ENCODE data around the gene MAGED2. TPM values are rescaled to one million over a fixed set of nuclear protein-coding genes. Genes with fewer than 3 reads are reported as not detected.
"Not testable (repeated sequence)": the region's sequence is repeated elsewhere in the genome, so short reads cannot be mapped to it uniquely, and the experiment has no call there.

MAGED2 gene, protein sequence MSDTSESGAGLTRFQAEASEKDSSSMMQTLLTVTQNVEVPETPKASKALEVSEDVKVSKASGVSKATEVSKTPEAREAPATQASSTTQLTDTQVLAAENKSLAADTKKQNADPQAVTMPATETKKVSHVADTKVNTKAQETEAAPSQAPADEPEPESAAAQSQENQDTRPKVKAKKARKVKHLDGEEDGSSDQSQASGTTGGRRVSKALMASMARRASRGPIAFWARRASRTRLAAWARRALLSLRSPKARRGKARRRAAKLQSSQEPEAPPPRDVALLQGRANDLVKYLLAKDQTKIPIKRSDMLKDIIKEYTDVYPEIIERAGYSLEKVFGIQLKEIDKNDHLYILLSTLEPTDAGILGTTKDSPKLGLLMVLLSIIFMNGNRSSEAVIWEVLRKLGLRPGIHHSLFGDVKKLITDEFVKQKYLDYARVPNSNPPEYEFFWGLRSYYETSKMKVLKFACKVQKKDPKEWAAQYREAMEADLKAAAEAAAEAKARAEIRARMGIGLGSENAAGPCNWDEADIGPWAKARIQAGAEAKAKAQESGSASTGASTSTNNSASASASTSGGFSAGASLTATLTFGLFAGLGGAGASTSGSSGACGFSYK
- 162 TPM for total RNA-seq

DNA sequence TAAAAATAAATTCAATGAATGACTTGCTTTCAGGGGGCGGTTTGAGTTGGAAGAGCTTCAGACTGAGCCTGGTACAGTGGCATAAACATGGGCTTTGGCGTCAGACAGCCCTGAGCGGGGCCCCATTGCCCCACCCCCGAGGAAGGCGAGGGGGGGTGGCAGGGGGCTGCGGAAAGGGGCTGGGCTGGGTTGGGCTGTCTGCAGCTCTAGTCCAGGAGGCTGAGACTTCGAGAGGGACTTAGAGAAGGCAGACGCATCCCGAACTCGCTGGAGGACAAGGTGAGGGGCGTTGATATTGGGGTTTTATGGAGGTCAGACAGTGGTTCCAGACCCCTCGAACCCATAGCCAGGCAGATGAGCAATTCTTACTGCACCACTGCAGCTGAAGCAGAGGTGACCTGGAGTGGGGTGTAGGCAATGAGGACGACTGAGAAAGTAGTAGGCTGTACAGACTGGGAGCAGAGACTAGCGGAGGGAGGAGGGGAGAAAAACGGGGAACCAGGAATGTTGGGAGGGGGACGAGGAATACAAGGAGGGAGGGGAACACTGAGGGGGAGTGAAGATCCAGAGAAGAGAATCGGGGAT lies at the start of gene MAGED2:
Gene MAGED2 (plus strand): TSS at position 222 of the 585 bp plus-strand sequence. CDS start 1,587 bp downstream, outside the sequence.
- DNase-seq (ENCODE audit: low spot score), result peak; percentile 51

DNA sequence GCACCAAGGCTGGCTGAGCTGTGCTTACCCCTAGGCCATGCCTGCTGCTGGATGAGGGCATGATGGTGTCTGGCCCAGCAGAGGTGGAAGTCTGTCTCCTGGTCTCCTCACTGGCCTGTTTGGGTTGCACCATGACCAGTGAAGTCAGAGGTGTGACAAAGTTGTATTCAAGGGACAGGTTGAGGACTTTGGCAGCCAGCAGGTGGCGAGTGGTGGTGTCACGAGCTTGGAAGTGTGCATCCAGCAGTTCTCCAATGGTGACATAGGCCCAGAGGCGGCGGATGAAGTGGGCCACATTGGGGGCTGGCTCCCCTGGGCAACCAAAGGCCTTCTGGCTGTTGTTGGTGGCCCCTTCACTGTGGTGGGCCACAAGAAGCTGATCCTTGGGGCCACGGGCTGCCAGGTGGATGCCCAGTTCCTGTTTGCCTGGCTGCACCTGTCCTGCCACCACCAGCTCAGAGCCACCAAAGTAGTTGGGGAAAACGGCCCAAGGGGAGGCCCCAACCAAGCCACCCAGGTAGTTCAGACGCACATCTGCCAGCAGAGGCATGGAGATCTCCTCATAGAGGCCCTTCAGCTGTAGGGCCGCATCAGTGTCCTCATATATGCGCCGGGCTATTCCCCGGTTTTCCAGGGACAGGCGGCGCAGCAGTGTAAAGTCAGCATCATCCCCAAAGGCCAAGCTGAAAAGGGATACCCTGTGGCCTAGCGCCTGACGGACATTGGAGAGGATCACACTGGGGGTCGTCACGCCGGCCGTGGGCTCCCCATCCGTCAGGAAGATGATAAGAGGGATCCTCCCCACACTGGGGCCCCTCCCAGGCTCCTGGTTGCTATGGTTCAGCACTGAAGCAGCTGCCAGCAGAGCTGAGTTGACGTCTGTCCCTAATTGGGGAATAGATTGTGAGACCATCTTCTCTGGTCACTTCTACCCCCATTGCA lies 49.2 kb upstream of the MAGED2 start:
- no peak for DNase-seq (ENCODE audit: low spot score)

DNA sequence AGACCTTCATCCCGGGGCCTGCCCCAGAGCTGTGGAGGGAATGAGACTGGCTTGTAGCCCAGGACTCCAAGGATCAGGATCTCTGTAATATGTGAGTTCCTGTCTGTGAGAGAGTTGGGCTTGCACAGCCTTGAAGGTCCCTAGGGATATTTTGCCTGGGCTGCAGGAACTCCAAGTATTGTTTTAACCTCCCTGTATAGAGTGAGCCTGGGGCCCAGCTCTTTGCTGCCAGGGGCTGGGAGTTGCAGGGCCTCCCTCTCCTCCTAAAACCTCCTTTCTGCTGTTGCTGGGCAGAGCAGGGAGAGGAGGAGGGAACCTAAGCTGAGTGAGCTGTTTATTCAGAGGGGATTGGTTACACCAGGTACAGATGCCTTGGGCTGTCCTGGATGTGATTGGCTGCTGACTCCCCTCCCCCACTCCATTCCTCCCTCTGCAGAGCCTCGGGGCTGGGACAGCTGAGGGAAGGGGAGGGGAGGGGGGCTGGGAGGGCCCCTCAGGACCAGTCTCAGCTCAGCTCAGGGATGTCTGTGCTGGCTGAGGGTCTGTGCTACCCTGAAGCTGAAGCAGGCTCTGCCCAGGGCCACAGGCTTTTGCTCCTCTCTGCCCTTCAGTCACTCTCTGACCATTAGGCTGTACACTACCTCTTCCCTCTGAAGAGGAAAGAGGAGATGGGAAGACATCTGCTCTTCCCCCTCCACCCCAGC lies 33.0 kb upstream of the MAGED2 start:
- not testable (repeated sequence) for DNase-seq (ENCODE audit: low spot score)

DNA sequence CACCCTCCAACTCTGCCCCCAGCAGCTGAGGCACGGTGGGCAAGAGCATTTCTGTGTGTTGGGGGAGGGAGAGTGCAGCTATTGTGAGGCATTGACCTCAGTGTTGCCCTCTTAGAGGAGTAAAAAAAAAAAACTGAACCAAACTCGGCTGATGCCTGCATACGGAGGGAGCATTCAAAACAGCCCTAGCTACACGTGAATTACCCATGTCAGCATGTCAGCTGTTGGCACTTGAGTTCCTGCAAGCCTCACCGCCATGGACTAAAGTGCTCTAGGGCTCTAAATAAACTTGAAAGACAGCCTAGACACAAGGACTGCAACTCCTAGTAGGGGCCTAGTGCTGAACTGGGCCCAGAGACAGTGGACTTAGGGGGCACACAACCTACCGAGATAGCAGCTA lies 31.5 kb upstream of the MAGED2 start:
- DNase-seq (ENCODE audit: low spot score), result no peak

DNA sequence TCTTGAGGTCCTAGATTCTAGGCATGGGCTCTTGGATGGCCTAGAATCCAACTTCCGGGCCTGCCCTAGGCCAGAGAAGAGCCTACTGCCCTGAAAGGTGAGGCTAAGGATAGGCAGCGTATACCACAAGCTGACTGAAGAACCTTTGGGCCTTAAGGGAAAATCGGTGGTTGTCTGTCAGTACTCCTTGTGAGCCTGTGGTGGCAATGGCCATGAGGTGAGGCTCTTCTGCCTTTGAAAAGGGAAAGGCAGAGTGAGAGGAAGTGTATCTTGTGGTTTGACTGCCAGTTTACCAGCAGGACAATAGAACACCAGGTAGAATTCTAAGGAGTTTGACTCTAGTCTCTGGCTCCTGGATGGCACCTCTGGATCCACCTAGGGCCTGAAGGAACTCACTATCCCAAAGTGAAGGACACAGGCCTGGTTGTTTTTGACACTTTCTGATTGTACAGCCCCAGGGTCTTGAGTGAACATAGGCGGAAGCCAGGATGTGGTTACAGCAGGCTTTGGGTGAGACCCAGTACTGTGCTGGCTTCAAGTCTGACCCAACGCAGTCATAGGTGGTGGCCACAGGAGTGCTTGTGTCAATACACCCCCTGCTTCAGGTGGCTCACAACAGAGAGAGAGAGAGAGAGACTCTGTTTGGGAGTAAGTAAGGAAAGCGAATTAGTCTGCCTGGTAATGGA lies 30.4 kb upstream of the MAGED2 start:
- DNase-seq (ENCODE audit: low spot score), result no peak

DNA sequence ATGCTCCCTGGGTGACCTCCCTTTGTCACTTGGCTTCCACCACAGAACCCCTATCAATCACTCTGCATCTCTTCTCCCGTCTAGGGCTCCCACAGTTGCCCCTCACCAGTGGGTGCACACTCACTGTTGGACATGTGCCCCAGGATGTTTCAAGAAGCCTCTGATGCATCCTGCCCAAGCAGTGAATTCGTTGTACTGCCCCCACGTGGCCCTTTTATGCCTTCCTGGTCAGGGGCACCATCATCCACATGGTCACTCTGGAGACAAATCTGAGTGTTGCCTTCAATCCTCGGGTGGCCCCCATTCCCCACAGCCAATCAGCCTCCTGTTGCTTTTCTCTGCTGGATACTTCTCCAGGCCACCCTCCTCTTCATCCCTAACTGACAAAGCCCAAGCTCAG lies 21.6 kb upstream of the MAGED2 start:
- no peak for DNase-seq (ENCODE audit: low spot score)

DNA sequence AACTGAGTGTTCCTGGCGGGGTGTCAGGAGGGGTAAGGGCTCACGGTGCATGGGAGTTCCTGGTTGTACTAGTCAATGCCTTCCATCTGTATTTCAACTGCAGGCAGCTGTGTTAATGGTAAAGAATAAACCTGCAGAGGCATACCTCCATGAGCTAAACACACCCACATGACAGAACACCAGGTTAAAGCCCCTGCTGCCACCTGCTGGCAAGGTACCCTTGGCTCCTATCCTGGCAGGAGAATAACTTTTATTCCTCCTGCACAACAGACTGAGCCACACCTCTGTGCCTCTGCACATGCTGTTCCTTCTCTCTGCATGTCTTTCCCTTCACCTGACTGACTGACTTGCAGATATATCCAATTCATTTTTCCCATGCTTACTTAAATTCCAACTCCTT lies 20.6 kb upstream of the MAGED2 start:
- DNase-seq (ENCODE audit: low spot score), result no peak

DNA sequence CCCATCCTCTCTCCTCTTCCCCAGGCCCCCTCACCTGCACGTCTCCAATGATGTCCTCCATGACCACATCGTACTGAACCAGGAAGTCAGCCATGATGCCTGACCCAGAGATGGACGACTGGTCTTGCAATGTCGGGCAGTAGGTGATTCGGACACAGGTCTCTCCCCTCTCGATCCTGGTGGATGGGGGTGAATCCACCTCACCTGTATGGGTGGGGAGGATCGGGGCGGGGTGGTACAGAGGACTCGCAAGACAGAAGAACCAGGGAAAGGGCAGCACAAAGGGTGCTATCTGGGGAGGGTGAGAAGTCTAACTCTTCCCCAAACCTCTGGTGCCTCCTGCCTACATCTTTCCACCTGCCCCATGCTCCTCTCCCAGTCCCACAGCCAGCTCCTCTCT lies 19.1 kb upstream of the MAGED2 start:
- DNase-seq (ENCODE audit: low spot score), result no peak

DNA sequence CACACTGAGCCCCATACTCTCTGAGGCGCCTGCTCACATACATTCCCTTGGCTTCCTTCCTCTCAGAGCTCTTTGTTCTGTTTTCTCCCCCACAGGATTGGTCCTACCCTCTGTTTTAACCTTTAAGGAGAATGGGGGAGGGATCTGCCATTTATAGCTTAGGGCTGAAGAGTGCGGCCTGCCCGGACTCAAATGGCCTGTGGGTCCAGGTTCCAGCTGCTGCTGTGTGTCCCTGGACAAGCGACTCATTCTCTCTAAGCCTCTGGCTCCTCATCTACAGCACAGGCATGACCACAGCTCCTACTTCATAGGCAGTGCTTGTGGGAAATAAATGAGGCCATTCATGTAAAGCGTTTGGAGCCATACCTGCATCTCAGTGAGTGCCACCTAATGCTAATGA lies 18.1 kb upstream of the MAGED2 start:
- not testable (repeated sequence) for DNase-seq (ENCODE audit: low spot score)

DNA sequence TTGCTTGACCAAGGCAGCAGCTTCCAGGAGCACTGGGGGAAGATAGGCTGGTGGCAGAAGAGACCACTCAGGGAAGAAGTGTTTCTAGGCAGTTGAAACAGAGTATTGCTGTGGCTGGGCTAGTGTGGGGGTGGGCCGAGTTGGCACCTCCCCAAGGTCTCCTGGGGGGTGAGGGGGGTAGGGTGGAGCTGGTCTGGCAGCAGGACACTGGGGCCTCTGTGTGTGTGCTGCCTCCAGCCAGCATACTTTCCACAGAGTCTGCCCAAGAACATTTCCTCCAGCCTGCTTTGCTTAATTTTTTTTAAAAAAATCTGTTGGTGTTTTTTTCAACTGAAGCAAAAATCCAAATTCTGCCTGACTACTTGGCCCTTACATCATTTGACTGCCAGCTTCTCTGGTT lies 13.5 kb upstream of the MAGED2 start:
- DNase-seq (ENCODE audit: low spot score), result no peak

DNA sequence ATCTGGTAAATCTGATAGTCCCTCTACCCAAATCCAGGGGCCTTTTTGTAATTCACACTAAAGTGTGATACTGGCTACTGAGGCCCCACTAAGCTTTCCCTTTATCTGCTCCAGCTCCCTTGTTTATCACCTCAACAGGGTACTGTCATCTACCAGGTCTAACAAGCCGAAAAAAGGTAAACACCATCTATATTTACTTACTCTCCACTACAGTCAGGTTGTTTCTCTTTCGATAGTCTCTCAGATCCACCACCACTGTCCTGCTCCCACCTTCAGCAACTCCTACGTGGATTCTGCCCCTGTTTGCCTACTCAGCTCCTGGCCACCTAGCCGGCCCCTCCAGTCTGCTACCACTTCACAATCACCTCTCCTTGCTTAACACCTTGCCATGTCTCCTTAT lies 12.8 kb upstream of the MAGED2 start:
- DNase-seq (ENCODE audit: low spot score), result no peak

DNA sequence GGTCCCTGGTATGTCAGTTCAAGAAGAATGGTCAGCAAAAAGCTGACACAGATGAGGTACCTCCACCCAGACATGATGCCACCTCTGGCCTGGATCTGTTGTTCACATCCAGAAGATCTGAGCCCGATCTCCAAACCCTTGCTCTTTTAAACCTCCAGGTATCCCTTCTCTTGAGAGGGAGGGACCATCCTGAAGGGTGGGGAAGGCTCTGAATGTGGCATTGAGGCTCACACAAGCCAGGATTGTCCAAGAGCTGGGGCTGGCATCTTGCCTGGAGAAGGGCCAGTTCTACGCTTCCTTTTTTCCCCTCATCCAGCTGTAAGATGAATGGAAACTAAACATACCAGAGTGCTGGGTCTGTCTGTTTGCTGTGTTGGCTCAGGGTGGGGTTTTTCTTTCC lies 9.4 kb upstream of the MAGED2 start, which contains the start of gene ITIH6:
Gene ITIH6 (minus strand): TSS at position 119 of the 400 bp plus-strand sequence. CDS start 45 bp downstream, at position 74.
- DNase-seq (ENCODE audit: low spot score), result no peak

DNA sequence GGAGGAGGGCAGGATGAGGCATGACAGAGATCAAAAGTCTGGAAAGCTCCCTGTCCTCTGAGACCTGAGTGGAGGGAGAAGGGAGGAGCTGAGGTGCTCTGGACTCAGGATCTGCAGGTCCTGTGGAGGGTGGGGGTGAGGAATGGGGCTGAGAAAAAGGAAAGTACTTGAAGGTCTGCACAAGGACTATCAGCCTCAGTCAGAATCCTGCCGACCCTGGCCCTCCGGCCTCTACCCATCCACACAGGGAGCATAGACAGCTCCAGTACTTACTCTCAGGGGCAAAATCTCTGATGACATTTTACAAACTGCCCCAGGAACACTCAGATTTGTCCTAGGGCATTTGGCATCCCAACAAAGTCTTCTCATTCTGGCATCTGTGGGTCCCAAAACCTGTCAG lies 8.5 kb upstream of the MAGED2 start:
- DNase-seq (ENCODE audit: low spot score), result no peak

DNA sequence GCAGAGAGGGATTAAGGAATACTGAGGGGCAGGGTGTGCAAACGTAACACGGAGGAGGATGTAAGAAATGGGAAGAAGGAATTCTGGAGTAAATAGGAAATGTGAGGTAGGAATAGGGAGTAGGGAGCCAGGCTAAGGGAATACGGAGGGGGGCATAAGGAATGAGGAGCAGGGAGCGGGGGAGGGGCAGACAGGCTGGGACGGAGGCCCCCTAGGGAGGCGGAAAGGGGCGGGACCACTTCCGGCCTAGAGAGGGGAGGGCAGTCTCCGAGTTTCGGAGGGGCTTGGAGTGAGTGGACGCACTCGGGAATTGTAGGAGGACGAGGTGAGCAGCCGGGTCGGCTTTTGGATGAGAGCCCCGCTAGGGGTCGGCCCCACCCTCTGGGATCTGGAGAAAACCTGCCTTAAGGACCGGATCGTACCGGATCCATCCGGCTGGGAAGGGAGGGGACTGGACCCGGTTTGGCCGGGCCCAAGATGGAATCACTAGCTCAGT lies 612 bp downstream of the MAGED2 start:
- DNase-seq (ENCODE audit: low spot score), result peak; percentile 75

DNA sequence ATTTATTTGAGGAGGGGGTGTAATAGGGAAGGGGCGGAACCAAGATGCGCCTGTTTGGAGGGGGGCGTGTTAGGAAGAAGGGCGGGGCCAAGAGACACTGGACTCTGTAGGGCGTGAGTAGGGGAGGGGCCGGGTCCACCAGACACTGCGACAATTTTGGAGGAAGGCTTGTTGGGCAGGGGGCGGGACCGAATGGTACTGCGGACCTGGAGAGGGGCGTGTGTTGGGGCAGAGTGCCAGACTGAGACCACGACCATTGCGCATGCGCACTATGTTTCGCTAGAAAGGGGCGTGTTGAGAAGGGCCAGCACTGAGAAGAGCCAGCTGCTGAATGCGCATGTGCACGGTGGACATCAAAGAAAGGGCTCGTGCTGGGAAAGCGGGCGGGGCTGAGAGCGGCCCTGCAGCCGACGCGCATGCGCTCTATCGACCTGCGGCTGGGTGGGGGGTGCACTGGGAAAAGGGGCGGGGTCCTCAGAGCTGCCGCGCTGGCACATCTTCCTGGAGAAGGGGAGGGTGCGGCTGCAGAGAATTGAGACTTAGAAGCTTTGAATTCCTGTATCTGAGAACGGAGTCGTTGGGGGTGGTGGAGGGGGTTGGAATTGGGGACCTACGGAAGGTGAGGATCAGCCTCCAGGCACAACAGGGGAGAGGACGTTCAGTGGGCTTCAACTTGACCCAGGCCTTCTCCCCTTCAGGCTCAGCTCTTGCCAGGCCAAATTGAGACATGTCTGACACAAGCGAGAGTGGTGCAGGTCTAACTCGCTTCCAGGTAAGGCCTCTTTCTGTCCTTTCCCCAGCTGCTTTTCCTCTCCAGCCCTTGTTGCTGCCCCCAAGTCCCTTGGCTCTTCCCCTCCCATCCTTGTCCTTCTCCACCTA lies 1.3 kb downstream of the MAGED2 start:
- peak; percentile 95 for DNase-seq (ENCODE audit: low spot score)

DNA sequence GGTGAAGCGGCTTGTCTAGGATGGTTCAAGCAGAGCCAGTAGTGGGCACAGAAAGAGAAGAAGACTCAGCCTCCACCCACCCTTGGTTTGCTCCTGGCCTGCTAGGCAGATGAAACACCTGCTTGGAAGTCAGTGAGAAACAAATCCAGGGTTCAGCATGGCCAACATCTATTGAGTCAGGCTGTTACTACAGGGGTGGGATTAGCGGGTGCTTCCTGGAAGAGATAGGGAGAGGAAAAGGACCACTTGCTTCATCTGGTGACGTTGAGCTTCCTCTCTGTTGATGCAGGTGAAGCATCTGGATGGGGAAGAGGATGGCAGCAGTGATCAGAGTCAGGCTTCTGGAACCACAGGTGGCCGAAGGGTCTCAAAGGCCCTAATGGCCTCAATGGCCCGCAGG lies 3.0 kb downstream of the MAGED2 start:
- no peak for DNase-seq (ENCODE audit: low spot score)

DNA sequence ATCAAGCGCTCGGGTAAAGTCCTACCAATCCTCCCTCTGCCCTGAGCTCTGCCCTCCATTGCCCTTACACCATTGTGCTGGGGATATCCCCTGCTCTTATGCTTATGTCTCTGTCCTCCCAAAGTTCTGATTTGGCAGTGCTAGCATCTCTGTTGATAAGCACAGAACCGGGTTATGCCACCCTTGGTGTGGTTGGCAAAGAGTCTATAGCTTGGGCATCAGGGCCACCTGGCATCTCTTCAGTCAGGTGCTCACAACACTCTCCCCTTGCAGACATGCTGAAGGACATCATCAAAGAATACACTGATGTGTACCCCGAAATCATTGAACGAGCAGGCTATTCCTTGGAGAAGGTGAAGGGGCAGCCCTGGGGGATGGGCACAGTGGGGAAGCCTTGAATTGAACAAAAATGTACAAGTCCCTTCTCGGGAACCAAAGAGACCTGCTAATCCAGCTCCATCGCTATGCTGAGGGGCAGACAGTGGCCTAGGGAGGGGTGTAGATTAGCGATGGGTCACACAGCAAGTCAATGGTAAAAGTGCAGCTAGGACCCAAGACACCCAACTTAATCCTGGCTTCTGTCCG lies 3.8 kb downstream of the MAGED2 start:
- no peak for DNase-seq (ENCODE audit: low spot score)

DNA sequence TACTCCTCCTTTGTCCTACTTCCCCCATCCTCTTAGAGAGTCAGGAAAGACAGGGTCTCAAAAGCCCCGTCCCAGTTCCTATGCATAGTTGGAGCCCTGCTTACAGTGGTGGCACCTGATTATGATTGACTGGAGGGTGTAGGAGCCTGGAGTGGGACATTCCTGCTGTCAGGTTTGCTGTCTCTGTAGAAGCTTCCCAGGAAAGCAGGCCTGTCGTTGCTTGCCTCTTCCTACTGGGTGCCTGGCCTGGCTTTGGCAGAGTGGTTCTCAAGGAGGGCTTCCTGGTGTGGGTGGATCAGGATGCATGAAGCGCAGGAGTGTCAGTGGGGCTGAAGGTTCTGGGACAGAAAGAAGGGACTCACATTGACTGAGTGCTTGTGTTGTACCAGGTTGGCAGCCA lies 4.8 kb downstream of the MAGED2 start:
- no peak for DNase-seq (ENCODE audit: low spot score)

DNA sequence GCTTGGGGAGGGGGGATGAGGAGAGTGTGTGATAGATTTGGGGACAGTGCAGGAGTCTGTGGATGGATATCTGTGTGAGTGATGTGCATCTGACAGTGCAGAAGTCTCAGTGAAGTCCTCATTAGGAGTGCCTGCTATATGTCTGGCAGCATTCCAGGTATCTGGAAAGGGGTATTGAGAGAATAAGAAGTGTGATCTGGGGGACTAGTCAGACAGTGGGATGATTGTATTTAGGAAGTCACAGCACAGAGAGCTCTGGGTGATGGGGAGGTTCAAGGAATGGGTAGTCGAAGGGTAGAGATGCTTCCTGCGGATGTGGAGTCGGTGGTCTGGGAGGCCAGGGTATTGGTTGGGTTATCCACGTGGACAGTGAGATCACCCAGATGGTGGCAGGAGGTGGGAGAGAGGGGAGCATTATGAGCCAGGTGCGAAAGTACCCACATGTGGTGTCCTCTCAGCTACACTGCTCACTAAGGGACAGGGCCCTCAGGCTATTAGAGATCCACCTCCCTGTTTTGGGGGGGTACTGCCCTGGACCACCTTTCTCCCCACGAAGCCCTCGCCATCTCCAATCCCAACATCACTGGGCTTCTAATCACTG lies 9.8 kb downstream of the MAGED2 start:
- peak; percentile 7 for DNase-seq (ENCODE audit: low spot score)
